Psoas muscle (tissue), 8 donors: ENCODE data around the gene SIN3A. TPM values are rescaled to one million over a fixed set of nuclear protein-coding genes. Genes with fewer than 3 reads are reported as not detected.

Source experiments
- ATAC-seq, 4 donors: fragments of 200-7000 bp; cut with Tn5 transposase; one replicate each; pipeline ENCODE4 v1.9.1; 2020; ENCODE audit warnings: moderate library complexity in 3 of 4, mild to moderate bottlenecking in 2 of 4
- DNase-seq, 2 donors: peaks; one replicate each; pipeline ENCODE4 v3.0.0-alpha.2; 2020
- H3K27ac ChIP-seq: fragments of 200-600 bp; one replicate; pipeline ENCODE4 v1.8.0; 2022
- H3K27me3 ChIP-seq, 3 donors: fragments of 200-600 bp in 1 of 3; one replicate each; pipeline versions ENCODE4 v1.6.1 to v1.8.0; 2013 to 2022; ENCODE audit warnings: low read length in 2 of 3, mild to moderate bottlenecking in 2 of 3, moderate library complexity in 1 of 3; ENCODE audit not compliant: insufficient read depth in 3 of 3
- H3K36me3 ChIP-seq, 2 donors: fragments of 200-600 bp in 1 of 2; one replicate each; pipeline versions ENCODE4 v1.6.1 to v1.8.0; 2013 to 2022; ENCODE audit warnings: low read depth in 1 of 2, mild to moderate bottlenecking in 1 of 2, moderate library complexity in 1 of 2; ENCODE audit not compliant: insufficient read depth in 1 of 2
- H3K4me1 ChIP-seq: fragments of 200-600 bp; one replicate; pipeline ENCODE4 v1.8.0; 2022
- H3K4me3 ChIP-seq: fragments of 200-600 bp; one replicate; pipeline ENCODE4 v1.8.0; 2022; ENCODE audit warnings: mild to moderate bottlenecking
- H3K9me3 ChIP-seq: fragments of 200-600 bp; one replicate; pipeline ENCODE4 v1.8.0; 2022
- CTCF ChIP-seq: fragments of 200-600 bp; IDR thresholded peaks from one replicate; pipeline ENCODE4 v1.8.0; 2022; ENCODE audit warnings: antibody characterized with exemption
- WGBS, 3 donors: extraction: QIAGEN DNeasy Blood & Tissue Kit; methylation state at CpG; one replicate each; pipeline versions ENCODE4 v1.1.6 to v1.1.7; 2013; 5-methylcytosine and 5-hydroxymethylcytosine counted together
- intact Hi-C, 2 donors: fragments of 100-400 bp; cut with DNase I; formaldehyde crosslinking; loops; one replicate each; pipeline versions ENCODE4 v1.11.0 to v1.14.2; 2022
- polyA plus RNA-seq, 3 donors: library from polyadenylated mRNA; stranded (reverse); fragments of 200-250 nt; gene quantifications; one replicate each; pipeline ENCODE4 v1.2.3, GENCODE V29; 2013
- total RNA-seq, 4 donors: library from RNA; stranded (reverse); fragmentation: NEBNext Ultra II Directional in 2 of 4; extraction: Animal tissue kit (Norgen Biotek cat#: 25700) in 2 of 4; gene quantifications; one replicate each; pipeline versions ENCODE4 v1.2.1 to v1.2.4, GENCODE V29; 2021 to 2023
- donor health status: healthy with polysubstance abuse.
- donor health status: DM: no; HTN: no; CAD: no; lungs with moderate emphysema.
- donor health status: Bipolar disorder and iron deficiency.
- donor health status: healthy.
- donor health status: DM: yes; HTN: yes; CAD: no.
- donor health status: DM: no; HTN: no; CAD: no.
- donor health status: DM: no; HTN: no; CAD: no.
- donor health status: DM: yes; HTN: yes; CAD: no.

The SIN3A gene
- total and polyA plus RNA-seq, 7 donors: 7.2 to 35.5 (median 21.7) TPM

DNA sequence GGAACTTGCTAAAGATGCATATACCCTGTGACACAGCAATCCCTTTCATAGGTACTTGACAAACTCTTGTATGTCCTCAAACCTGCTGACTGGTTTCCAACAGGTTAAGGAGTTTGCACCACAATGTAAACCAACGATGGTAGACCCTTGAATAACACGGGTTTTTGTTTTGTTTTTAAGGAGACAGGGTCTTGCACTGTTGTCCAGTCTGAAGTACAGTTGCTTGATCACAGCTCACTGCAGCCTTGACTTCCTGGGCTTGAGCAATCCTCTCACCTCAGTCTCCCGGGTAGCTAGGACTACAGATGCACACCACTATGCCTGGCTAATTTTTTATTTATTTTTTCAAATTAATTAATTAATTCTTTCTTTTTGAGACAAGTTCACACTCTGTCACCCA, 23.3 kb downstream of the SIN3A start:
- ATAC-seq: no peak
- H3K4me3 ChIP-seq: no peak overlapping the region
- no peak overlapping the region for H3K27ac ChIP-seq
- no peaks in the 10 kb centered on the region for H3K4me1 ChIP-seq
- TF ChIP-seq CTCF: no peak
- H3K36me3 ChIP-seq: peaks cover 0 to 62% of the 10 kb centered on the region in 2 donors
- no peaks in the 10 kb centered on the region for H3K27me3 ChIP-seq
- no peak for DNase-seq
- intact Hi-C loops: no loop called here
- no peaks in the 10 kb centered on the region for H3K9me3 ChIP-seq
- WGBS, 3 donors: 90 to 91% (median 91%) methylated on average over 3 of the region's 3 CpGs

GRCh38 chr15:75425966-75426500, 25.5 kb downstream of the SIN3A start:
- H3K27me3 ChIP-seq: no peaks in the 10 kb centered on the region
- ATAC-seq (no peak), DNase-seq (no peak)
- TF ChIP-seq CTCF: no peak
- 75 to 83% (median 78%) methylated on average over 3 of the region's 3 CpGs for WGBS, 3 donors
- H3K27ac ChIP-seq: no peak overlapping the region
- H3K4me3 ChIP-seq: no peak overlapping the region
- intact Hi-C loops: no loop called here
- H3K4me1 ChIP-seq: no peaks in the 10 kb centered on the region
- H3K9me3 ChIP-seq: no peaks in the 10 kb centered on the region
- H3K36me3 ChIP-seq: peaks cover 0 to 83% of the 10 kb centered on the region in 2 donors

- no peaks in the 10 kb centered on the region for H3K27me3 ChIP-seq
- 96% methylated on average over 5 of the region's 5 CpGs for WGBS, 3 donors
- no peaks in the 10 kb centered on the region for H3K4me1 ChIP-seq
- H3K36me3 ChIP-seq: peaks cover 0 to 88% of the 10 kb centered on the region in 2 donors
- no peaks in the 10 kb centered on the region for H3K9me3 ChIP-seq
- DNase-seq: no peak
- no peak for ATAC-seq
- H3K4me3 ChIP-seq: no peak overlapping the region
- H3K27ac ChIP-seq: no peak overlapping the region
- intact Hi-C loops: no loop called here
- TF ChIP-seq CTCF: no peak
Observed at GRCh38 chr15:75422554-75422953, 28.9 kb downstream of the SIN3A start.

- no peaks in the 10 kb centered on the region for H3K9me3 ChIP-seq
- no peak for ATAC-seq
- peaks cover 0 to 78% of the 10 kb centered on the region in 2 donors for H3K36me3 ChIP-seq
- H3K27ac ChIP-seq: no peak overlapping the region
- no peaks in the 10 kb centered on the region for H3K4me1 ChIP-seq
- no peaks in the 10 kb centered on the region for H3K27me3 ChIP-seq
- no peak for TF ChIP-seq CTCF
- no peak overlapping the region for H3K4me3 ChIP-seq
- DNase-seq: no peak
- intact Hi-C loops: no loop called here
Observed at GRCh38 chr15:75420698-75421097, 30.8 kb downstream of the SIN3A start.

- peaks cover 6 to 73% of the 10 kb centered on the region in 2 donors for H3K36me3 ChIP-seq
- no peak for ATAC-seq
- 91 to 100% (median 92%) methylated on average over 1 of the region's 1 CpG for WGBS, 3 donors
Observed at GRCh38 chr15:75416584-75416983, 34.9 kb downstream of the SIN3A start.

More at GRCh38 chr15:75416584-75416983, 34.9 kb downstream of the SIN3A start:
- intact Hi-C loops: no loop called here
- DNase-seq: no peak
- Histone ChIP-seq H3K4me1 (no peaks in the 10 kb centered on the region), H3K9me3 (no peaks in the 10 kb centered on the region), H3K27me3 (no peaks in the 10 kb centered on the region), H3K27ac (no peak overlapping the region), H3K4me3 (no peak overlapping the region)
- no peak for TF ChIP-seq CTCF
